IPS DF 6.9 (cell line): Measurements from ENCODE around the gene D2HGDH.

Experiments used
- DNase-seq: peaks from one replicate; pipeline ENCODE4 v3.0.0-alpha.2; 2013; ENCODE audit warnings: low read depth, low spot score
- H3K27ac ChIP-seq: one replicate; pipeline ENCODE4 v1.5.1; 2013; ENCODE audit warnings: low read length, control low read depth
- H3K27me3 ChIP-seq: 2 replicates; pipeline ENCODE4 v1.6.1; 2013; ENCODE audit warnings: mild to moderate bottlenecking, low read length; ENCODE audit not compliant: control insufficient read depth, insufficient read depth
- H3K36me3 ChIP-seq: 2 replicates; pipeline ENCODE4 v1.6.1; 2013; ENCODE audit warnings: low read length; ENCODE audit not compliant: control insufficient read depth, insufficient read depth
- H3K4me1 ChIP-seq: 2 replicates; pipeline ENCODE4 v1.6.1; 2013; ENCODE audit warnings: low read length; ENCODE audit not compliant: control insufficient read depth, insufficient read depth
- H3K4me3 ChIP-seq: 2 replicates; pipeline ENCODE4 v1.5.1; 2013; ENCODE audit warnings: mild to moderate bottlenecking, low read length
- H3K9me3 ChIP-seq: 2 replicates; pipeline ENCODE4 v1.6.1; 2013; ENCODE audit warnings: low read length, inconsistent platforms; ENCODE audit not compliant: control insufficient read depth, insufficient read depth
- WGBS: extraction: QIAGEN DNeasy Blood & Tissue Kit; methylation state at CpG from one replicate; pipeline ENCODE4 v1.1.7; 2013; ENCODE audit warnings: mixed read lengths, missing lambda C conversion rate; ENCODE audit not compliant: insufficient read length, insufficient coverage; 5-methylcytosine and 5-hydroxymethylcytosine counted together

Gene D2HGDH

DNA sequence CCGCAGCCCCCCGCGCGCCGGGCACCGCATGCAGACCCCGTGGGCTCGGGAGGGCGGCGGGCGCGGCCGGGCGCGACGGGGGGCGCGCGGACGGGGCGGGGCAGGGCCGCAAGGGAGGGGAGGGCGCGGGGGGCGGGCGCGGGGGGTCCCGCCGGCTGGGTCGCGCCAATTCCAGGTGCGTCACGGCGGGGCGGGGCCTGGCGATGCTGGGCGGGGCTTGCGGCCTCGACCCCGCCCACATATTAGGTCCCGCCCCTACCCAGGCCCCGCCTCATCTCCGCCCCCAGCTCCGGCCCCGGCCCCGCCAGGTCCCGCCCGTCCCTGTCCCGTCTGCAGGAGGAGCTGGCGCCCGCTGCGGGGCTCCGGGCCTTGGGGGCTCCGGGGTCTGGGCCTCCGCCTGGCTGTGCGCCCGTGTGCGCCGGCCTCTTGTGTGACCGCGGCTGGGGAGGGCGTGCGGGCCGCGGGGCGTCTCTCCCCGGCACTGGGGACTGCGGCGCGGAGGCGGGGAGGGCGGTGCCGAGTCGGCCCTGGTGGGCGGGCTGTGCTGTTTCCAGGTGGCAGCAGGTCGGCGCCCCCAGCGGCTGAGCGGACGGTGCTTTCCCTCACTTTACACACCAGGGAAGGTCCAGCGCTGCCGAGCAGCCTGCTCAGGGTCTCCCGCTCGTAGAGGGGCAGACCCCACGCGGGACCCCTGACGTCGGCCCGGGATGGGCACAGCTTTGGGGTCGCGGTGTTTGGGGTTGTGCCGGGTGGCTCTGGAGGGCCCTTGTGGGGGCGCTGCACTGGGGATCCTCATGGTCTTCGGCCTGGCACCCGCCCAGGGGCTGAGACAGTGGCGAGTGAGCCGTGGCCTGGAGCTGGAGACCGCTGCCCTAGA, 32.0 kb upstream of the D2HGDH start:
- Histone ChIP-seq H3K9me3 (no peaks in the 10 kb centered on the region), H3K4me1 (no peaks in the 10 kb centered on the region; the same call in 1 of the 2 replicates), H3K4me3 (peak overlapping the region; percentile 90; the same call in 1 of the 2 replicates), H3K27ac (no peak overlapping the region), H3K27me3 (no peaks in the 10 kb centered on the region), H3K36me3 (peaks cover 5% of the 10 kb centered on the region; the same call in 1 of the 2 replicates)
- WGBS = no CpG with 5 or more reads among the region's 98 CpGs
- no peak for DNase-seq

DNA sequence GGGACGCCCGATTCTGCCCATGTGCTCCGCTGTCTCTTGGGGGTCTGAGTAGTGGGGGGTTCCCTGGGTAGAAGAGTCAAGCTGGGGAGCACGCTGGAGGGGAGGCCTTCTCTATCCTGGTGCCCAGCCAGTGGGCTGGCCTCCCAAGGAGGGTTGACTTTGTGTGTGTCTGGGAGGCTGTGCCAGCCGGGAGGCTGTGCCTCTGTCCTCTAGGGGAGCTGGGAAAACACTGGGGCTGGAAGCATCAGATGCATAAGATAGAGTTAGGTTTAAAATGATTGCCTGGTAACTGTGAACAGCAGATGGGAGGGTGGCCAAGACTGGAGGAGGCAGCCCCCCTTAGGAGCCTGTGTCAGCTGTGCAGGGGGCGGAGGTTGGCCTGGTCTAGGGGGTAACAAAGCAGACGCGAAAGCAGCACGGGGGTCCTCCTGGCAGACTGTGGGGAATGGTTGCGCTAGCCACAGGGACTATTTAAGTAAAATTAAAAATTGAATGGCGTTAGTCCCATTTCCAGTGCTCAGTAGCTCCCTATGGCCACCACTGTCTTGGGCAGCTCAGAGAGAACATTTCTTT, 31.3 kb upstream of the D2HGDH start:
- Histone ChIP-seq H3K27ac (no peak overlapping the region), H3K9me3 (no peaks in the 10 kb centered on the region), H3K4me1 (no peaks in the 10 kb centered on the region; the same call in 1 of the 2 replicates), H3K4me3 (peak overlapping the region; percentile 80; the same call in 1 of the 2 replicates), H3K27me3 (no peaks in the 10 kb centered on the region), H3K36me3 (peaks cover 11% of the 10 kb centered on the region; the same call in 1 of the 2 replicates)
- DNase-seq = no peak
- no CpG with 5 or more reads among the region's 11 CpGs for WGBS

DNA sequence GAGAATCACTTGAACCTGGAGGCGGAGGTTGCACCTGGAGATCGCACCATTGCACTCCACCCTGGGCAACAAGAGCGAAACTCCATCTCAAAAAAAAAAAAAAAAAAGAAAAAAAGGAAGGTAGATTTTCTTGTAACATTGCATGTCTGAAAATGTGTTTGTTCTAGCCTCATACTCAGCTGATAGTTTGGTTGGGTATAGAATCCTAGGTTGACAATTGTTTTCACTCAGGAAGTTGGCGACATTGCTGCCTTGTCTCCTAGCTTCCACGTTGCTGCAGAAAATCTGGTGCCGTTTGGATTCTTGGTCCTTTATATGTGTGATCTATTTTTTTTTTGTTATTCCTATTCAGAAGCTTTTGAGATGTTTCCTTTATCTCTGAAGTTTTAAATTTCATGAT, 27.9 kb upstream of the D2HGDH start:
- Histone ChIP-seq H3K27me3 (no peaks in the 10 kb centered on the region), H3K27ac (no peak overlapping the region), H3K36me3 (peaks cover 24% of the 10 kb centered on the region), H3K4me1 (no peaks in the 10 kb centered on the region; the same call in 1 of the 2 replicates), H3K9me3 (no peaks in the 10 kb centered on the region), H3K4me3 (no peak overlapping the region)
- DNase-seq = no peak
- WGBS = no CpG with 5 or more reads among the region's 6 CpGs

DNA sequence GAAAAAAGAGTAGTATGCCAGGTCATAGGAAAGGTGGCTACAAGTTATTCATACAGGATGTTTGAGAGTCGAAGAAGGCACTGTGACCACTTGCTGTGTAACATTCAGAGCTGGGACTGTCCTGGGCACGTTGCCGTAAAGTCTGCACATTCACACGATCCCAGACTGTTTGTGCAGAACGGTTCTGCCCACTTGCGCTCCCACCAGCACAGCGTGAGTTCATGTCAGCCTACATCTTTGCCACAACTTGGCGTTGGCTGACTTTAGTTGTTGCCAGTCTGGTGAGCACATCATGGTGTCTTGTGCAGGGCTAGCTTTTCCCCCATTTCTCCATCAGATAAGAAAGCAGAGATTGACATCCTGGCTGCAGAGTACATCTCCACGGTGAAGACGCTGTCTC, 25.6 kb upstream of the D2HGDH start:
- Histone ChIP-seq H3K36me3 (peaks cover 29% of the 10 kb centered on the region), H3K27me3 (no peaks in the 10 kb centered on the region), H3K4me3 (no peak overlapping the region), H3K4me1 (no peaks in the 10 kb centered on the region; the same call in 1 of the 2 replicates), H3K9me3 (no peaks in the 10 kb centered on the region), H3K27ac (no peak overlapping the region)
- WGBS = no CpG with 5 or more reads among the region's 10 CpGs
- no peak for DNase-seq

DNA sequence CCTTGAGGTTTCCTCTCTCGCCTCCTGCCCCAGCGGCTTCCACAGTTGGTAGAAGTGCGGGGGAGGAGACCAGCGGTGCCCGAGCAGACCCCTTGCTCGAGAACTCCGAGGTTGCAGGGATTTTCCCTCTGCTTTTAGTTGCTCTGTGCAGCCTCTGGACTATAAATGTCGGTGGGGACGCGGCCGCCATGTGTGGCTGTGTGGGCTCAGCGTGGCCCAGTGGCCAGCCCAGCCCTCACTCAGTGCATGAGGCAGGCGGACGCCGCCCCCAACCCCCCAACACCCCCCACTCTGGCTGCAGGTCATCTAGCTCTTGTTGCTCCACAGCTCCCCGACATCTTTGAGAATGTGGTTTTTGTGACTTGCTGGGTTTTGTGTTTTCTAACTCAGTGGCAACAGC, 15.3 kb upstream of the D2HGDH start:
- H3K27me3 ChIP-seq = no peaks in the 10 kb centered on the region
- H3K9me3 ChIP-seq = peaks cover 2% of the 10 kb centered on the region; the same call in 1 of the 2 replicates
- peaks cover 39% of the 10 kb centered on the region for H3K36me3 ChIP-seq
- no peaks in the 10 kb centered on the region; the same call in 1 of the 2 replicates for H3K4me1 ChIP-seq
- WGBS = no CpG with 5 or more reads among the region's 16 CpGs
- no peak overlapping the region for H3K4me3 ChIP-seq
- no peak for DNase-seq
- no peak overlapping the region for H3K27ac ChIP-seq

DNA sequence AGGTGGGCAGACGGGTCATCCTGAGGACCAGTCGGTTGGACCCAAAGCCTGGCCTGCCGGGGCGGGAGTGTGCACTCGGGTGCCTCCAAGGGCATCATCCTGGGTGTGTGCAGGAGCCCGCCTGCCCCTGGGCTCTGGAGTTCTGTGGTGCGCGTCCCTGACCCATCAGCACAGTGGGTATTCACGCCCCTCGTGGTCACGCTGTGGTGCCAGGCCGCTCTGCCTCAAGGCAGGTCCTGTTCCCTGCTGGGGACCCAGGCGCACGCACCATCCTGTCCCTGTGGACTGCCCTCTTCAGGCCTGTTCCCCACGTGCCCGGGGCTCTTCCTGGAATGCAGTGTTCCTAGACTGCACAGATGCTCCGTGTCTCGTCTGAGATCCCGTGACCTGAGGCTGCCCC, 14.3 kb upstream of the D2HGDH start:
- no peak overlapping the region for H3K4me3 ChIP-seq
- no peaks in the 10 kb centered on the region for H3K27me3 ChIP-seq
- H3K27ac ChIP-seq = no peak overlapping the region
- peaks cover 36% of the 10 kb centered on the region for H3K36me3 ChIP-seq
- WGBS = no CpG with 5 or more reads among the region's 19 CpGs
- peaks cover 2% of the 10 kb centered on the region; the same call in 1 of the 2 replicates for H3K9me3 ChIP-seq
- no peak for DNase-seq
- H3K4me1 ChIP-seq = no peaks in the 10 kb centered on the region; the same call in 1 of the 2 replicates

DNA sequence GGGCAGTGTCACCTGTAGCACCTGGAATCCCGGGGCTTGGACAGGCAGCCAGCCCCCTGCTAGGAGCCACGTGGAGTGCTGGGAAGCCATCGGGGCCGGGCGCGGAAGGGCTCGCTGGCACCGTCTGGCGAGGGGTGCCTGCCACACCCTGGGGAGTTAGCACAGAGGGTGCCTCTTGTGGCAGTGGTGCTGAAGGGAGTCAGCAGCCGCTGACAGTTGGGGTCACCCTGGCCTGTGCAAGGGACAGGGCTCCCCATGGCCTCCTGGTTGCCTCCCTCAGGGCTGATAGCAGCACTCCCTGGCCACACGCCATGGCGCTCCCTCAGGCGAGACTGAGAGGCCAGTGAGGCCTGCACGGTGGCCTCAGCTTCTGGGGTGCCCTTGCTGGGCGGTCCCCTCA, 13.9 kb upstream of the D2HGDH start:
- no peak overlapping the region for H3K27ac ChIP-seq
- peaks cover 2% of the 10 kb centered on the region; the same call in 1 of the 2 replicates for H3K9me3 ChIP-seq
- H3K4me1 ChIP-seq = no peaks in the 10 kb centered on the region; the same call in 1 of the 2 replicates
- DNase-seq = no peak
- peaks cover 36% of the 10 kb centered on the region for H3K36me3 ChIP-seq
- no peaks in the 10 kb centered on the region for H3K27me3 ChIP-seq
- H3K4me3 ChIP-seq = no peak overlapping the region
- no CpG with 5 or more reads among the region's 15 CpGs for WGBS

DNA sequence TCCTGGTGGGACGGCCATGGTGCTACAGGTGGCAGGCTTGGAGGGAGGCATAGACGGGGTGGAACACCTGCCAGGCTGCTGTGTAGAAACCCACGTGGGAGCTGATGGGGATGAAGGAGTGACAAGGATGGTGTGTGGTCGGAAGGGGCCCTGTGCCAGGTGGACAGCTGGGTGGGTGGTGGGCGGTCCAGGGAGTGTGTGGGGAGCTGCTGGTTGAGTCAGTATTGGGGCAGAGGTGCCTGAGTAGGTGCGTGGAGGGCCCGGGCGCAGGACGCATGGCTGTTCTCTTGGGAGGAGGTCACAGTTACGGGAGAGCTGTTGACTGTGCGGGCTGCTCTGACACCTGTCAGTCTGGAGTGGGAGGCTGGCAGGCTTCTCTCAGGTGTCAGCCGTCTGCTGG, 12.6 kb upstream of the D2HGDH start:
- peaks cover 2% of the 10 kb centered on the region; the same call in 1 of the 2 replicates for H3K9me3 ChIP-seq
- peaks cover 36% of the 10 kb centered on the region for H3K36me3 ChIP-seq
- no peaks in the 10 kb centered on the region; the same call in 1 of the 2 replicates for H3K4me1 ChIP-seq
- no peak for DNase-seq
- WGBS = no CpG with 5 or more reads among the region's 12 CpGs
- no peaks in the 10 kb centered on the region for H3K27me3 ChIP-seq
- H3K27ac ChIP-seq = no peak overlapping the region
- H3K4me3 ChIP-seq = no peak overlapping the region

DNA sequence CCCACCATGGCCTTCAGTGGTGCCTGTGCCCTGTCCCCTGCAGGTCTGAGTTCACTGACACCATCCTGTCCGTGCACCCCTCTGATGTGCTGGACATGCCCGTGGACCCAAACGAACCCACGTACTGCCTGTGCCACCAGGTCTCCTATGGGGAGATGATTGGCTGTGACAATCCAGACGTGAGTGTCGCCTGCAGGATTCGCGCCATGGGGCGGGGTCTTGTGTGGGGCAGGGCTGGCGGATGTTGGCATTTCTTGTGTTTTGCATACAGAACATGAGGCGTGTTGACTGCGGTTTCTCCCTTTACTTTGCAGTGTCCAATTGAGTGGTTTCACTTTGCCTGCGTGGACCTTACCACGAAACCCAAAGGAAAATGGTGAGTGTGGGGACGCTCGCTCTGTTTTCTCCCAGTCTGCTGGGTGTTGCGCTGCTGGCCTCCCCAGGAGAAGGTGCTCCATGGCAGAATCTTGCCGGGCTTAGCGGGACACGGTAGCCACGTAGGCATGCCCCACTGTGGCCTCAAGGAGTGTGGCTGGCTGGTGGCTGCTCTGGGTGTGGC, 11.5 kb upstream of the D2HGDH start:
- no peak overlapping the region for H3K4me3 ChIP-seq
- no peak for DNase-seq

DNA sequence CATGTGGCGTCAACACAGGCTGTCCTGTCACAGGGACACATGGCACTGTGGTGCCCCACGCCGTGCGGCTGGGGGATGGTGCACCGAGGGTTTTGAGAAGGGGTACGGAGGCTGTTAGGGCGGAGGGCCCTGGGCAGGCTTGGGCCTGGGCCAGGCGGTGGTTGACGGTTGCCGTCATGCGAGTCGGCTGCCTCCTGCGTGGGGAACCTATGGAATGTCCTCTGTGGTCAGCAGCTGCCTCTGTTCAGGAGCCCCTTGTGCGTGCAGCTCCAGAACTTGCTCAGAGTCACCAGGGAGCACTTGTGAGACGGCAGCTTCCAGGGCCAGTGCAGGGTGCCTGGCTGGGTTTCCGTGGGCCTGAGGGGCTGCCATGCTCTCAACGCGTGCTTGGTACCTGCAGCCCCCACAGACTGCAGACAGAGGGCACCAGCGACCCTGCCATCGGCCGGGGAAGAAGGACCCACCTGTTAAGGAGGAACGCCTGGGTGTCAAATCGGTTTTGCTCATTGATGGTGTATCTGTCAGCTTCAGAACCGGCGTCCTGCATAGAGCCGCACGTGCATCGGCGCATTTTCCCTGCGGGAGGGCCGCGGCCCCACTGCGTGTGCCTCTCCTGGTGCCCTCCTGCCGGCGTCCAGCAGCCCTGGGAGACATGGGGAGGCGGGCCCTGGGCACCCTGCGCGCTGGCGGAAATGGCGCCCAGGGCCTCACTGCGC, 10.0 kb upstream of the D2HGDH start:
- peaks cover 32% of the 10 kb centered on the region for H3K36me3 ChIP-seq
- no CpG with 5 or more reads among the region's 41 CpGs for WGBS
- no peak for DNase-seq
- no peaks in the 10 kb centered on the region for H3K27me3 ChIP-seq
- no peaks in the 10 kb centered on the region; the same call in 1 of the 2 replicates for H3K4me1 ChIP-seq
- H3K27ac ChIP-seq = no peak overlapping the region
- peaks cover 2% of the 10 kb centered on the region; the same call in 1 of the 2 replicates for H3K9me3 ChIP-seq
- no peak overlapping the region for H3K4me3 ChIP-seq

More for the DNA sequence above, 11.5 kb upstream of the D2HGDH start:
- peaks cover 36% of the 10 kb centered on the region for H3K36me3 ChIP-seq
- H3K27ac ChIP-seq = no peak overlapping the region
- no CpG with 5 or more reads among the region's 21 CpGs for WGBS
- H3K9me3 ChIP-seq = peaks cover 2% of the 10 kb centered on the region; the same call in 1 of the 2 replicates
- H3K4me1 ChIP-seq = no peaks in the 10 kb centered on the region; the same call in 1 of the 2 replicates
- H3K27me3 ChIP-seq = no peaks in the 10 kb centered on the region
